HEK293T (cell line): Measurements from ENCODE around the gene IPO4.

ENCODE experiments used
- BHLHE40 ChIP-seq: fragments of 450-650 bp; IDR thresholded peaks from 2 replicates; pipeline ENCODE4 v1.6.1; 2016; ENCODE audit warnings: mild to moderate bottlenecking, moderate library complexity, borderline replicate concordance
- PKNOX1 ChIP-seq: fragments of 450-650 bp; IDR thresholded peaks from 2 replicates; pipeline ENCODE4 v1.6.1; 2016
- SP1 ChIP-seq: fragments of 450-650 bp; IDR thresholded peaks from 2 replicates; pipeline ENCODE4 v1.6.1; 2017

GRCh38 chr14:24231263-24232120, 42.9 kb upstream of the IPO4 start:
- TF ChIP-seq SP1 (no peak), PKNOX1 (no peak), BHLHE40 (no peak)
